NB4 (cell line): ENCODE measurements around the gene GK.

Experiments
- CTCF ChIP-seq: IDR thresholded peaks from one replicate; pipeline ENCODE4 v1.5.1; 2012; ENCODE audit warnings: low read depth, low read length
- MAX ChIP-seq: IDR thresholded peaks from 2 replicates; pipeline ENCODE4 v1.6.1; 2011; ENCODE audit warnings: low read depth, low read length
- MYC ChIP-seq: IDR thresholded peaks from 2 replicates; pipeline ENCODE4 v1.6.1; 2011; ENCODE audit warnings: low read depth, low read length
- POLR2A ChIP-seq: IDR thresholded peaks from 2 replicates; pipeline ENCODE4 v1.6.1; 2011; ENCODE audit warnings: mild to moderate bottlenecking; ENCODE audit not compliant: insufficient read length; ENCODE audit errors: extremely low read depth

GRCh38 chrX:30615229-30615628, 38.0 kb upstream of the GK start:
- TF ChIP-seq CTCF (no peak), POLR2A (no peak), MAX (no peak), MYC (no peak)
